ENCODE measurements around the gene ITSN2. TPM values are rescaled to one million over a fixed set of nuclear protein-coding genes. Genes with fewer than 3 reads are reported as not detected.

Gene ITSN2
- total RNA-seq, 1 experiment from 2014 or later = 36.5 TPM

- H3K36me3 Mint-ChIP-seq (ENCODE audit: insufficient read depth, unreplicated experiment) = peaks cover 34% of the 10 kb centered on the region
Observed at GRCh38 chr2:24258718-24259117, 101.6 kb downstream of the ITSN2 start.

GRCh38 chr2:24253303-24253919 lies 106.9 kb downstream of the ITSN2 start:
- Mint-ChIP-seq H3K4me1 (ENCODE audit: insufficient read depth, unreplicated experiment) (peaks cover 6% of the 10 kb centered on the region), H3K9me3 (ENCODE audit: unreplicated experiment) (no peaks in the 10 kb centered on the region), H3K4me3 (ENCODE audit: unreplicated experiment) (no peak overlapping the region), H3K36me3 (ENCODE audit: insufficient read depth, unreplicated experiment) (peaks cover 44% of the 10 kb centered on the region), H3K27me3 (ENCODE audit: insufficient read depth, unreplicated experiment) (no peaks in the 10 kb centered on the region), H3K27ac (ENCODE audit: low read depth, unreplicated experiment) (no peak overlapping the region)
- peak; percentile 38 for DNase-seq (ENCODE audit: unreplicated experiment)
- no TSS peak for BruUV-seq (replicated peaks)
- no peak for TF ChIP-seq CTCF (IDR thresholded peaks at IDR 0.05; ENCODE audit: unreplicated experiment)
- intact Hi-C loops (cut with micrococcal nuclease) = no loop called here
- CTCF ChIA-PET = interaction anchor here (0.5 to 0.6 kb wide), 2 partner anchors 61 to 507 kb away, joined by 3 to 4 read pairs; no protein-coding TSS in a partner anchor
- POLR2A ChIA-PET = no interaction called here

More at GRCh38 chr2:24258718-24259117, 101.6 kb downstream of the ITSN2 start:
- no peak overlapping the region for H3K4me3 Mint-ChIP-seq (ENCODE audit: unreplicated experiment)
- intact Hi-C loops (cut with micrococcal nuclease) = no loop called here
- ChIA-PET CTCF (interaction anchor here (0.7 kb wide), 1 partner anchor 57 kb away, joined by 3 read pairs; no protein-coding TSS in a partner anchor), POLR2A (interaction anchor here (1.0 kb wide), 1 partner anchor 32 kb away, joined by 5 read pairs; no protein-coding TSS in a partner anchor)
- BruUV-seq (replicated peaks) = no TSS peak
- H3K27me3 Mint-ChIP-seq (ENCODE audit: insufficient read depth, unreplicated experiment) = no peaks in the 10 kb centered on the region
- no peak overlapping the region for H3K27ac Mint-ChIP-seq (ENCODE audit: low read depth, unreplicated experiment)
- H3K4me1 Mint-ChIP-seq (ENCODE audit: insufficient read depth, unreplicated experiment) = no peaks in the 10 kb centered on the region
- no peak for DNase-seq (ENCODE audit: unreplicated experiment)
- no peak for TF ChIP-seq CTCF (IDR thresholded peaks at IDR 0.05; ENCODE audit: unreplicated experiment)
- no peaks in the 10 kb centered on the region for H3K9me3 Mint-ChIP-seq (ENCODE audit: unreplicated experiment)

GRCh38 chr2:24247592-24247991 lies 112.7 kb downstream of the ITSN2 start:
- Mint-ChIP-seq H3K9me3 (ENCODE audit: unreplicated experiment) (no peaks in the 10 kb centered on the region), H3K4me1 (ENCODE audit: insufficient read depth, unreplicated experiment) (no peaks in the 10 kb centered on the region), H3K27me3 (ENCODE audit: insufficient read depth, unreplicated experiment) (no peaks in the 10 kb centered on the region), H3K27ac (ENCODE audit: low read depth, unreplicated experiment) (no peak overlapping the region), H3K36me3 (ENCODE audit: insufficient read depth, unreplicated experiment) (peaks cover 45% of the 10 kb centered on the region), H3K4me3 (ENCODE audit: unreplicated experiment) (no peak overlapping the region)
- no TSS peak for BruUV-seq (replicated peaks)
- ChIA-PET POLR2A (no interaction called here), CTCF (no interaction called here)
- no peak for DNase-seq (ENCODE audit: unreplicated experiment)
- intact Hi-C loops (cut with micrococcal nuclease) = no loop called here
- TF ChIP-seq CTCF (IDR thresholded peaks at IDR 0.05; ENCODE audit: unreplicated experiment) = no peak

GRCh38 chr2:24247164-24247563 lies 113.2 kb downstream of the ITSN2 start:
- Mint-ChIP-seq H3K36me3 (ENCODE audit: insufficient read depth, unreplicated experiment) (peaks cover 41% of the 10 kb centered on the region), H3K4me1 (ENCODE audit: insufficient read depth, unreplicated experiment) (no peaks in the 10 kb centered on the region), H3K27me3 (ENCODE audit: insufficient read depth, unreplicated experiment) (no peaks in the 10 kb centered on the region), H3K9me3 (ENCODE audit: unreplicated experiment) (no peaks in the 10 kb centered on the region), H3K27ac (ENCODE audit: low read depth, unreplicated experiment) (no peak overlapping the region), H3K4me3 (ENCODE audit: unreplicated experiment) (no peak overlapping the region)
- ChIA-PET POLR2A (no interaction called here), CTCF (interaction anchor here (0.6 to 2.1 kb wide), 4 partner anchors 18 to 580 kb away, joined by 3 to 8 read pairs (median 4); no protein-coding TSS in a partner anchor)
- intact Hi-C loops (cut with micrococcal nuclease) = no loop called here
- BruUV-seq (replicated peaks) = no TSS peak
- no peak for TF ChIP-seq CTCF (IDR thresholded peaks at IDR 0.05; ENCODE audit: unreplicated experiment)
- no peak for DNase-seq (ENCODE audit: unreplicated experiment)

Data from MCF 10A (cell line).